H1 (cell line): ENCODE measurements around the gene LMX1B. TPM values are rescaled to one million over a fixed set of nuclear protein-coding genes. Genes with fewer than 3 reads are reported as not detected.

Experiments
- CTCF ChIA-PET: fragments of 300-600 bp; sonication (Branson Sonifier 250); formaldehyde crosslinking; loops from one replicate; lab custom pipeline; 2021; ENCODE audit not compliant: partially characterized antibody; lab: Charles Lee
- POLR2A ChIA-PET: fragments of 300-600 bp; sonication (Branson Sonifier 250); formaldehyde crosslinking; loops from one replicate; lab custom pipeline; 2021; ENCODE audit warnings: inconsistent platforms; ENCODE audit not compliant: partially characterized antibody; lab: Charles Lee
- DNase-seq, 2 experiments: peaks; one replicate each; pipeline versions ENCODE4 v3.0.0 to v3.0.0-alpha.2; 2010 to 2022; ENCODE audit warnings: low spot score in 2 of 2, low read depth in 1 of 2, mixed read lengths in 1 of 2
- FAIRE-seq: peaks from 2 replicates; lab custom pipeline; 2011; peaks lifted over from hg19 to GRCh38; lab: Jason Lieb, UNC
- H2AFZ ChIP-seq: 2 replicates; pipeline ENCODE4 v1.8.1; 2012; ENCODE audit warnings: low read length, inconsistent platforms
- H2AK5ac ChIP-seq: 2 replicates; pipeline ENCODE4 v1.6.1; 2013; ENCODE audit warnings: low read depth, low read length
- H2BK120ac ChIP-seq: replicated peaks from 2 replicates; pipeline ENCODE3; 2013; ENCODE audit warnings: low read depth, low read length, inconsistent platforms
- H2BK12ac ChIP-seq: 2 replicates; pipeline ENCODE4 v1.6.1; 2013; ENCODE audit warnings: low read depth, low read length
- H2BK15ac ChIP-seq: 2 replicates; pipeline ENCODE4 v1.6.1; 2013; ENCODE audit warnings: low read length
- H2BK20ac ChIP-seq: 2 replicates; pipeline ENCODE4 v1.6.1; 2013; ENCODE audit warnings: low read length
- H2BK5ac ChIP-seq: 2 replicates; pipeline ENCODE4 v1.6.1; 2013; ENCODE audit warnings: low read depth, low read length
- H3K14ac ChIP-seq: 2 replicates; pipeline ENCODE4 v1.6.1; 2013; ENCODE audit warnings: inconsistent platforms; ENCODE audit not compliant: insufficient read length
- H3K18ac ChIP-seq: 2 replicates; pipeline ENCODE4 v1.6.1; 2013; ENCODE audit warnings: low read length; ENCODE audit errors: extremely low read depth
- H3K23ac ChIP-seq: 2 replicates; pipeline ENCODE4 v1.6.1; 2013; ENCODE audit warnings: inconsistent platforms; ENCODE audit not compliant: insufficient read length
- H3K23me2 ChIP-seq: 2 replicates; pipeline ENCODE4 v1.6.1; 2013; ENCODE audit warnings: low read depth, low read length
- H3K27ac ChIP-seq: 2 replicates; pipeline ENCODE4 v1.6.1; 2011; ENCODE audit warnings: low read depth, low read length, inconsistent platforms
- H3K27me3 ChIP-seq, 4 experiments: replicated peaks in 1 of 4; 1 replicate in 1 of 4; 2 replicates in 3 of 4; pipeline versions ENCODE4 v1.6.1 to v1.8.1; 2011 to 2013; ENCODE audit warnings: low read length in 3 of 4, mild to moderate bottlenecking in 3 of 4, inconsistent platforms in 2 of 4, mixed read lengths in 2 of 4, moderate library complexity in 1 of 4; ENCODE audit not compliant: control insufficient read depth in 3 of 4, insufficient read depth in 3 of 4; ENCODE audit errors: extremely low read depth in 1 of 4
- H3K36me3 ChIP-seq, 4 experiments: 2 replicates each; pipeline versions ENCODE4 v1.6.1 to v1.8.1; 2011 to 2013; ENCODE audit warnings: mild to moderate bottlenecking in 4 of 4, low read length in 3 of 4, moderate library complexity in 2 of 4, control low read depth in 1 of 4, inconsistent platforms in 1 of 4; ENCODE audit not compliant: insufficient read depth in 4 of 4, control insufficient read depth in 2 of 4
- H3K4ac ChIP-seq: replicated peaks from 2 replicates; pipeline ENCODE3; 2013; ENCODE audit warnings: low read length, low read depth, mixed read lengths, inconsistent platforms; ENCODE audit not compliant: insufficient read length
- H3K4me1 ChIP-seq, 4 experiments: replicated peaks in 1 of 4; 1 replicate in 1 of 4; 2 replicates in 3 of 4; pipeline versions ENCODE4 v1.6.1 to v1.8.1; 2011 to 2013; ENCODE audit warnings: low read length in 3 of 4, inconsistent platforms in 2 of 4, mixed read lengths in 1 of 4; ENCODE audit not compliant: insufficient read depth in 4 of 4, control insufficient read depth in 3 of 4
- H3K4me2 ChIP-seq, 2 experiments: 2 replicates each; pipeline versions ENCODE4 v1.6.1 to v1.8.1; 2011 to 2013; ENCODE audit warnings: low read depth in 2 of 2, low read length in 2 of 2, control low read depth in 1 of 2, inconsistent platforms in 1 of 2, mild to moderate bottlenecking in 1 of 2; ENCODE audit not compliant: insufficient read depth in 1 of 2
- H3K4me3 ChIP-seq, 4 experiments: fragments of 200-600, 300-600 bp in 1 of 4; sonication (generic), shearing (Covaris generic), sonication (Bioruptor Twin) in 1 of 4; 2 replicates each; pipeline versions ENCODE4 v1.5.1 to v1.8.1; 2011 to 2016; ENCODE audit warnings: low read length in 4 of 4, low read depth in 3 of 4, control low read depth in 2 of 4, inconsistent platforms in 2 of 4, mild to moderate bottlenecking in 2 of 4, mixed read lengths in 1 of 4, moderate library complexity in 1 of 4; ENCODE audit not compliant: insufficient read depth in 2 of 4; ENCODE audit errors: extremely low read depth in 1 of 4
- H3K56ac ChIP-seq: replicated peaks from 2 replicates; pipeline ENCODE3; 2013; ENCODE audit warnings: low read depth, mild to moderate bottlenecking, mixed read lengths, low read length, inconsistent platforms; ENCODE audit not compliant: insufficient read length
- H3K79me1 ChIP-seq: 2 replicates; pipeline ENCODE4 v1.6.1; 2013; ENCODE audit warnings: low read depth, low read length, control low read depth
- H3K79me2 ChIP-seq, 2 experiments: 2 replicates each; pipeline versions ENCODE4 v1.6.1 to v1.8.1; 2012 to 2013; ENCODE audit warnings: low read length in 2 of 2, mild to moderate bottlenecking in 2 of 2, inconsistent platforms in 1 of 2; ENCODE audit not compliant: insufficient read depth in 2 of 2, control insufficient read depth in 1 of 2
- H3K9ac ChIP-seq, 4 experiments: replicated peaks in 1 of 4; 1 replicate in 1 of 4; 2 replicates in 3 of 4; pipeline versions ENCODE4 v1.6.1 to v1.8.1; 2011 to 2013; ENCODE audit warnings: low read depth in 3 of 4, low read length in 3 of 4, control low read depth in 2 of 4, mild to moderate bottlenecking in 2 of 4, moderate library complexity in 2 of 4, inconsistent platforms in 1 of 4; ENCODE audit errors: extremely low read depth in 1 of 4
- H3K9me3 ChIP-seq, 2 experiments: 2 replicates each; pipeline versions ENCODE4 v1.6.1 to v1.8.1; 2012 to 2013; ENCODE audit warnings: mild to moderate bottlenecking in 2 of 2, moderate library complexity in 2 of 2, control low read depth in 1 of 2, inconsistent platforms in 1 of 2, low read depth in 1 of 2, low read length in 1 of 2, mixed read lengths in 1 of 2; ENCODE audit not compliant: insufficient read depth in 2 of 2
- H4K20me1 ChIP-seq, 2 experiments: replicated peaks in 1 of 2; 2 replicates each; pipeline versions ENCODE3 to v1.8.1; 2011 to 2013; ENCODE audit warnings: inconsistent platforms in 2 of 2, low read length in 2 of 2, mild to moderate bottlenecking in 1 of 2; ENCODE audit not compliant: insufficient read depth in 2 of 2, control insufficient read depth in 1 of 2
- H4K5ac ChIP-seq: 2 replicates; pipeline ENCODE4 v1.6.1; 2013; ENCODE audit warnings: low read length, low read depth, mixed read lengths, inconsistent platforms; ENCODE audit not compliant: insufficient read length
- H4K8ac ChIP-seq: 2 replicates; pipeline ENCODE4 v1.8.0; 2013; ENCODE audit warnings: mild to moderate bottlenecking, moderate library complexity, low read length, inconsistent platforms; ENCODE audit not compliant: insufficient read depth; ENCODE audit errors: extremely low read depth
- H4K91ac ChIP-seq: replicated peaks from 2 replicates; pipeline ENCODE3; 2013; ENCODE audit warnings: low read length, mixed read lengths, inconsistent platforms; ENCODE audit not compliant: insufficient read length
- ASH2L ChIP-seq: fragments of 200-600, 300-600 bp; sonication (generic); IDR thresholded peaks from one replicate; pipeline ENCODE4 v1.7.1; 2017; ENCODE audit warnings: low read length
- BCL11A ChIP-seq, 2 experiments: IDR thresholded peaks; one replicate each; pipeline ENCODE4 v1.6.1; 2011; ENCODE audit warnings: low read depth in 2 of 2, low read length in 2 of 2, mild to moderate bottlenecking in 2 of 2
- CEBPB ChIP-seq: IDR thresholded peaks from 2 replicates; pipeline ENCODE4 v1.6.1; 2012; ENCODE audit warnings: low read depth, low read length
- CREB1 ChIP-seq: IDR thresholded peaks from 2 replicates; pipeline ENCODE4 v1.6.1; 2012; ENCODE audit warnings: inconsistent platforms
- CTBP2 ChIP-seq: IDR thresholded peaks from 2 replicates; pipeline ENCODE4 v1.7.0; 2011; ENCODE audit warnings: borderline replicate concordance, mild to moderate bottlenecking, moderate library complexity, mixed read lengths, low read length; ENCODE audit not compliant: insufficient read depth, insufficient read length
- EGR1 ChIP-seq: IDR thresholded peaks from 2 replicates; pipeline ENCODE4 v1.6.1; 2011; ENCODE audit warnings: low read depth, low read length, borderline replicate concordance
- PHF8 ChIP-seq: fragments of 200-600 bp; sonication (generic); conservative IDR thresholded peaks from 2 replicates; pipeline ENCODE4 v1.7.1; 2012; ENCODE audit warnings: low read depth, mild to moderate bottlenecking, inconsistent platforms, low read length, moderate library complexity
- RAD21 ChIP-seq, 2 experiments: IDR thresholded peaks in 1 of 2; conservative IDR thresholded peaks in 1 of 2; 2 replicates each; pipeline ENCODE4 v1.6.1; 2011; ENCODE audit warnings: low read depth in 2 of 2, low read length in 2 of 2, improper control_type of control experiment in 1 of 2, inconsistent platforms in 1 of 2, mild to moderate bottlenecking in 1 of 2, moderate library complexity in 1 of 2
- RXRA ChIP-seq: IDR thresholded peaks from 2 replicates; pipeline ENCODE4 v1.6.1; 2011; ENCODE audit warnings: low read depth, mild to moderate bottlenecking, low read length, moderate library complexity; ENCODE audit not compliant: insufficient read depth
- SAP30 ChIP-seq: fragments of 300-600 bp; sonication (generic); IDR thresholded peaks from 2 replicates; pipeline ENCODE4 v1.7.1; 2012; ENCODE audit warnings: low read length, moderate library complexity, mild to moderate bottlenecking, inconsistent platforms; ENCODE audit not compliant: insufficient read depth, insufficient replicate concordance
- SP1 ChIP-seq: IDR thresholded peaks from 2 replicates; pipeline ENCODE4 v1.6.1; 2011; ENCODE audit warnings: low read depth, low read length
- YY1 ChIP-seq: IDR thresholded peaks from 2 replicates; pipeline ENCODE4 v1.6.1; 2011; ENCODE audit warnings: low read depth, mild to moderate bottlenecking, low read length
- WGBS, 2 experiments: shearing (Covaris generic) in 1 of 2; methylation state at CpG; one replicate each; pipeline versions ENCODE4 v1.1.6 to v1.1.7; 2013 to 2015; ENCODE audit warnings: low lambda C conversion rate in 2 of 2, mixed read lengths in 2 of 2, inconsistent platforms in 1 of 2, low coverage in 1 of 2, missing lambda C conversion rate in 1 of 2; ENCODE audit not compliant: insufficient replicate concordance in 2 of 2, insufficient coverage in 1 of 2, insufficient read length in 1 of 2; ENCODE audit errors: extremely low coverage in 1 of 2, missing lambda C conversion rate in 1 of 2; 5-methylcytosine and 5-hydroxymethylcytosine counted together
- polyA plus RNA-seq, 7 experiments: library from polyadenylated mRNA; depleted of rRNA in 3 of 7; stranded (reverse) in 5 of 7; unstranded in 2 of 7; fragments of >200 nt in 5 of 7; fragments of 200-250 nt in 2 of 7; gene quantifications; 1 replicate in 5 of 7; 2 replicates in 1 of 7; 4 replicates in 1 of 7; pipeline versions ENCODE4 v1.2.1 to v1.2.3, GENCODE V29; 2011 to 2013; ENCODE audit warnings: missing spikeins in 2 of 7, mixed read lengths in 2 of 7
- total RNA-seq: library from RNA; stranded (reverse); fragmentation: NEBNext Ultra II Directional; extraction: Animal tissue kit (Norgen Biotek cat#: 25700); gene quantifications from 2 replicates; pipeline ENCODE4 v1.2.1, GENCODE V29; 2021

Gene LMX1B
- total and polyA plus RNA-seq, 2 of the 8 experiments (the other 6 are each of a cell fraction or from before 2014, with no cell fraction given): 0.09 to 0.37 TPM

DNA sequence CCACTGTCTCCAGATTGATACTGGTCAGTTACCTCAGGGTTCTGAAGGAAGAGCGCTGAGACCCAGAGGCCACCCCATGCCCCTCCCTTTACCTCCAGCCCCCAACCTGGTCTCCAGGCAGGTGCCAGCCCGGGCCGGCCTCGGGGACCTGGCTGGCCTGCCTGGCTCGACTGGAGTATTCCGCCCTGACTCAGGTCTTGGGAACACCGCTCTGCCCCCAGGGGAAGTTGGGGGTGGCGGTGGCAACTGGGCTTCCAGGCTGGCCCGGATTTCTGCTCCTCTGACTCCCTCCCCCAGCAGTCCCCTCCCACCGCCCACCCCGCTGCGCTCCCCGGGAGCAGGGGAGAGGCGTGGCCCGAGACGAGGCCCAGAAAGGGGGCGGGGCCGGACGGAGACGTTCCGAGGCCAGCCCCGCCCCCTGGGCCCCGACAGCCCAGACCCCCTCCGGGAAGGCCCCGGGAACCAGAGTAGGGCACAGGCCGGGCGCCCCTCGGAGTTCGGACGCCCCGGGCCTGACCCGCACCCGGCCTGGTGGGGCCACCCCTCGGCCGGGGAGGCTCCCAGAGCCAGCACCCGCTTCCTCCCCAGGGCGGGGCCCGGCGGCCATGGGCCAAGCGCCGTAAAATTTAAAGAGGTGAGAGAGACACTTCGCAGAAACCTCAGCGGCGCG lies 108.7 kb downstream of the LMX1B start:
- H2BK5ac ChIP-seq: peak overlapping the region; percentile 90; the same call in 1 of the 2 replicates
- no peak overlapping the region for H3K27ac ChIP-seq
- CTCF ChIA-PET: interaction anchor here (1.8 to 4.0 kb wide), 2 partner anchors 16 to 19 kb away, joined by 5 to 45 read pairs; no protein-coding TSS in a partner anchor
- no peak overlapping the region for H3K56ac ChIP-seq
- H3K79me2 ChIP-seq: no peaks in the 10 kb centered on the region
- H2BK20ac ChIP-seq: peak overlapping the region; percentile 40; the same call in 1 of the 2 replicates
- H3K18ac ChIP-seq: peak overlapping the region; percentile 87
- H3K36me3 ChIP-seq: no peaks in the 10 kb centered on the region
- peak overlapping the region; percentile 50 to 79 for H3K4me2 ChIP-seq
- peak; percentile 57 to 93 for DNase-seq
- 5% methylated on average over 18 of the region's 45 CpGs; no CpG with 5 or more reads in 1 of the 2 experiments for WGBS, 2 experiments
- H4K91ac ChIP-seq: peak overlapping the region; percentile 89
- no peaks in the 10 kb centered on the region for H3K9me3 ChIP-seq
- no peak overlapping the region for H3K4ac ChIP-seq
- H4K5ac ChIP-seq: peak overlapping the region; percentile 68
- POLR2A ChIA-PET: no interaction called here
- H3K27me3 ChIP-seq: peaks cover 3 to 26% (median 20%) of the 10 kb centered on the region in 4 experiments
- no peaks in the 10 kb centered on the region for H3K79me1 ChIP-seq
- peak overlapping the region; percentile 97 for H2AK5ac ChIP-seq
- H3K4me3 ChIP-seq: peak overlapping the region; percentile 49 to 92 (median 56)
- no peak for FAIRE-seq
- H3K23ac ChIP-seq: no peak overlapping the region
- peak overlapping the region; percentile 97 for H2BK12ac ChIP-seq
- H3K14ac ChIP-seq: no peak overlapping the region
- H2BK120ac ChIP-seq: peak overlapping the region; percentile 66
- peaks cover 0 to 2% of the 10 kb centered on the region in 2 experiments for H4K20me1 ChIP-seq
- H3K4me1 ChIP-seq: peaks cover 7 to 15% (median 12%) of the 10 kb centered on the region in 4 experiments
- H4K8ac ChIP-seq: peak overlapping the region; percentile 68; the same call in 1 of the 2 replicates
- H2AFZ ChIP-seq: peak overlapping the region; percentile 79; the same call in 1 of the 2 replicates
- peak overlapping the region; percentile 72; the same call in 1 of the 2 replicates for H2BK15ac ChIP-seq
- peak overlapping the region in 1 of 4 experiments; percentile 27; a peak in 1 of 7 replicates for H3K9ac ChIP-seq
- peaks cover 13% of the 10 kb centered on the region; the same call in 1 of the 2 replicates for H3K23me2 ChIP-seq
- TF ChIP-seq RAD21 (IDR thresholded peaks at IDR 0.05 in 1 of 2, conservative IDR thresholded peaks at IDR 0.05 in 1 of 2; ENCODE audit: low read depth in 2 of 2, low read length in 2 of 2) (no peak), PHF8 (no peak), EGR1 (no peak), ASH2L (peak; percentile 43), RXRA (no peak), CEBPB (no peak), SP1 (no peak), CREB1 (no peak), SAP30 (no peak), CTBP2 (no peak), BCL11A (IDR thresholded peaks at IDR 0.05; ENCODE audit: low read depth in 2 of 2, low read length in 2 of 2) (no peak), YY1 (0 out of 2 replicates have a peak, but pooled peaks have one; percentile 51)
